ENCODE measurements around the gene JMJD1C. TPM values are rescaled to one million over a fixed set of nuclear protein-coding genes. Genes with fewer than 3 reads are reported as not detected.

JMJD1C gene
- total RNA-seq, 2 donors from 2014 or later: 91.8 to 103 TPM

DNA sequence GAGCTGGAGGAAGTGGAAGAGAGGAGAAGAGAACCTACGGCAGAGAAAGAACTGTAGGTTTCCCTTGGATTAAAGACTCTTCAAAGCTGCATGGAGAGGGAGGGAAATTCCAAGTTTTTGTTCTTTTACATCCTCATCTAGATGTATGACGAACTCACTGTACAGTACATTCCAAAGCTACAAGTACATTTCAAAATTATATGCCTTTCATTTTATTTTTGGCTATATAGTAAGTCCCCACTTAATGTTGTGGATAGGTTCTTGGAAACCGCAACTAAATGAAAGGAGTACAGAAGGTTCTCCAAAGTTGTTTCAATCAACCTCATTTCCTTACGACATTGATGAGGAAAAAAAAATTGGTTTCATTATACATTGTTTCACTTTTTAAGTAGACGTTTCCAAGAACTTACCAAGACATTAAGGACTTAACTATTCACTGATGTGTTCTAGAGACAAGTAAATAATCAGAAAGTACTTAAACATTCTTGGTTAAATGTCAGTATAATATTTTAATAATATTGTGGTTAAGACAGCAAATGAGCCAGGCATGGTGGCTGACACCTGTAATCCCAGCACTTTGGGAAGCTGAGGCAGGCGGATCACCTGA, 16.1 kb upstream of the JMJD1C start:
- Histone ChIP-seq H3K4me3 (no peak overlapping the region), H3K4me1 (peaks cover 5% of the 10 kb centered on the region), H3K36me3 (replicated peaks in 1 of 2; ENCODE audit: insufficient read depth in 1 of 2, low read depth in 2 of 2) (no peaks in the 10 kb centered on the region), H3K27ac (no peak overlapping the region), H3K9me3 (no peaks in the 10 kb centered on the region), H3K27me3 (no peaks in the 10 kb centered on the region)
- TF ChIP-seq, protein P1, sequence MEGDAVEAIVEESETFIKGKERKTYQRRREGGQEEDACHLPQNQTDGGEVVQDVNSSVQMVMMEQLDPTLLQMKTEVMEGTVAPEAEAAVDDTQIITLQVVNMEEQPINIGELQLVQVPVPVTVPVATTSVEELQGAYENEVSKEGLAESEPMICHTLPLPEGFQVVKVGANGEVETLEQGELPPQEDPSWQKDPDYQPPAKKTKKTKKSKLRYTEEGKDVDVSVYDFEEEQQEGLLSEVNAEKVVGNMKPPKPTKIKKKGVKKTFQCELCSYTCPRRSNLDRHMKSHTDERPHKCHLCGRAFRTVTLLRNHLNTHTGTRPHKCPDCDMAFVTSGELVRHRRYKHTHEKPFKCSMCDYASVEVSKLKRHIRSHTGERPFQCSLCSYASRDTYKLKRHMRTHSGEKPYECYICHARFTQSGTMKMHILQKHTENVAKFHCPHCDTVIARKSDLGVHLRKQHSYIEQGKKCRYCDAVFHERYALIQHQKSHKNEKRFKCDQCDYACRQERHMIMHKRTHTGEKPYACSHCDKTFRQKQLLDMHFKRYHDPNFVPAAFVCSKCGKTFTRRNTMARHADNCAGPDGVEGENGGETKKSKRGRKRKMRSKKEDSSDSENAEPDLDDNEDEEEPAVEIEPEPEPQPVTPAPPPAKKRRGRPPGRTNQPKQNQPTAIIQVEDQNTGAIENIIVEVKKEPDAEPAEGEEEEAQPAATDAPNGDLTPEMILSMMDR (IDR thresholded peaks at IDR 0.05): no peak
- no peak for TF ChIP-seq POLR2A (IDR thresholded peaks at IDR 0.05)
- intact Hi-C loops (cut with DNase I): no loop called here
- ATAC-seq (no peak), DNase-seq (no peak)
- WGBS, 2 donors: 78 to 80% methylated on average over 6 of the region's 6 CpGs

DNA sequence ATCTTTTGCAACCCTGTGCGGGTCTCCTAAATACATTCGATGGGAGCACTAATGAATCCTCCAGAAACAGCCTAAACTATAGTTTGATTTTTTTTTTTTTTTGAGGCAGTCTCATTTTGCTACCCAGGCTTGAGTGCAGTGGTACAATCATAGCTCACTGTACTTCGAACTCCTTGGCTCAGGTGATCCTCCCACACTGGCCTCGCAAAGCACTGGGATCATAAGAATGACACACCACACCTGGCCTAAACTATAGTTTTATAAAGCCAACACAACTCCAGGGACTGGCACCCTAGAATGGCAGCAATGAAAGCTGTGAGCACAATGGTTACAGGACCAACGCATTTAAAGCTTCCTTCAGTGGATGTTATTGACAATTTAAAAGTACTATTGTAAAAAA, 14.5 kb upstream of the JMJD1C start:
- WGBS, 2 donors: 82 to 85% methylated on average over 5 of the region's 5 CpGs
- no peak for DNase-seq
- Histone ChIP-seq H3K27me3 (no peaks in the 10 kb centered on the region), H3K4me3 (no peak overlapping the region), H3K9me3 (no peaks in the 10 kb centered on the region), H3K4me1 (no peaks in the 10 kb centered on the region), H3K36me3 (replicated peaks in 1 of 2; ENCODE audit: insufficient read depth in 1 of 2, low read depth in 2 of 2) (no peaks in the 10 kb centered on the region), H3K27ac (no peak overlapping the region)
- no peak for ATAC-seq
- intact Hi-C loops (cut with DNase I): no loop called here
- no peak for TF ChIP-seq POLR2A (IDR thresholded peaks at IDR 0.05)
- TF ChIP-seq, protein P1 (IDR thresholded peaks at IDR 0.05): no peak

DNA sequence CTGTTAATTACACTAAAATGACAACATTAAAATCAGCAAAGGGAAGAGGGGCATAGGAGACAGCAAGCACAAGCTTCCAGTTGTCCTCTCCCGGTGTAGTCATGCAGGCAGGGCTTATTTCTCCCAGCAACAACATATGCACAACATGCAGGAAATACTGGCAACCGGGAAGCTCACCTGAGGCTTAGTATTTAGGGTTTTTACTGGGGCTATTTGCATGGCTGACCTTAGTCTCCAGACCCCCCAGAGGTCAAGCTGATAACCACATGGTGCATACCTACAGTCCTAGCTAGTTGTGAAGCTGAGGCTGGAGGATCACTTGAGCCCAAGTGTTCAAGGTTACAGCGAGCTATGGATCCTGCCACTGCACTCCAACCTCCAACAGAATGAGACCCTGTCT, 12.8 kb upstream of the JMJD1C start:
- Histone ChIP-seq H3K27ac (no peak overlapping the region), H3K36me3 (replicated peaks in 1 of 2; ENCODE audit: insufficient read depth in 1 of 2, low read depth in 2 of 2) (no peaks in the 10 kb centered on the region), H3K9me3 (no peaks in the 10 kb centered on the region), H3K4me1 (no peaks in the 10 kb centered on the region), H3K4me3 (no peak overlapping the region), H3K27me3 (no peaks in the 10 kb centered on the region)
- intact Hi-C loops (cut with DNase I): no loop called here
- no peak for TF ChIP-seq POLR2A (IDR thresholded peaks at IDR 0.05)
- TF ChIP-seq, protein P1 (IDR thresholded peaks at IDR 0.05): no peak
- WGBS, 2 donors: 80 to 87% methylated on average over 3 of the region's 3 CpGs
- no peak for ATAC-seq
- no peak for DNase-seq

DNA sequence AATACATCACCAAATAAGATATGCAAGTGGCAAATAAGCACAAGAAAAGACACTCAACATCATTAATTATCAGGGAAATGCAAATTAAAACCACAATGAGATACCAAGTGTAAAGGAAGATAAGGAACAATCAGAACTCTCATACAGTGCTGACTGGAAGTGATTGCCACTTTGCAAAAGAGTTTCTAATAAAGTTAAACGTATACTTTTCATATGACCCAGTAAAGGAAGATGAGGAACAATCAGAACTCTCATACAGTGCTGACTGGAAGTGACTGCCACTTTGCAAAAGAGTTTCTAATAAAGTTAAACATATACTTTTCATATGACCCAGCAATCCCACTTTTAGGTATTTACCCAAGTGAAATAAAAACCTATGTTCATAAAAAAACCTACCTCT, 12.2 kb upstream of the JMJD1C start:
- H3K36me3 ChIP-seq (replicated peaks in 1 of 2; ENCODE audit: insufficient read depth in 1 of 2, low read depth in 2 of 2): no peaks in the 10 kb centered on the region
- TF ChIP-seq, protein P1 (IDR thresholded peaks at IDR 0.05): no peak
- no peak for TF ChIP-seq POLR2A (IDR thresholded peaks at IDR 0.05)
- intact Hi-C loops (cut with DNase I): no loop called here

DNA sequence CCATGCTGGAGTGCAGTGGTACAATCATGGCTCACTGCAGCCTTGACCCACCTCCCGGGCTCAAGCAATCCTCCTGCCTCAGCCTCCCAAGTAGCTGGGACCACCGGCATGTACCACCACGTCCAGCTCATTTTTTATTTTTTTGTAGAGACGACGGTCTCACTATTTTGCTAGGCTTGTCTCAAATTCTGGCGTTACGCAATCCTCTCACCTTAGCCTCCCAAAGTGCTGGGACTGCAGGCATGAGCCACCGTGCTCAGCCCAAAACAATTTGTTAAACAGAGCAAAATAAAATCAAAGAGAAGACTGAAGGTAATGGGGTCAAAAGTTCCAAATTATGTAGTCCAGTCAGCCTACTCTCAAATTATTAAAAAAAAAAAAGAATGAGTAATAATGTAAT, 8.7 kb upstream of the JMJD1C start:
- intact Hi-C loops (cut with DNase I): no loop called here
- Histone ChIP-seq H3K4me1 (no peaks in the 10 kb centered on the region), H3K9me3 (no peaks in the 10 kb centered on the region), H3K27me3 (no peaks in the 10 kb centered on the region), H3K27ac (no peak overlapping the region), H3K36me3 (replicated peaks in 1 of 2; ENCODE audit: insufficient read depth in 1 of 2, low read depth in 2 of 2) (no peaks in the 10 kb centered on the region), H3K4me3 (no peak overlapping the region)
- no peak for DNase-seq
- ATAC-seq: no peak
- 95 to 97% methylated on average over 8 of the region's 8 CpGs for WGBS, 2 donors
- TF ChIP-seq, protein P1 (IDR thresholded peaks at IDR 0.05): no peak
- TF ChIP-seq POLR2A (IDR thresholded peaks at IDR 0.05): no peak

More for the DNA sequence above, 12.2 kb upstream of the JMJD1C start:
- no peak for DNase-seq
- Histone ChIP-seq H3K4me3 (no peak overlapping the region), H3K27me3 (no peaks in the 10 kb centered on the region), H3K27ac (no peak overlapping the region), H3K4me1 (no peaks in the 10 kb centered on the region), H3K9me3 (no peaks in the 10 kb centered on the region)
- 31 to 35% methylated on average over 1 of the region's 1 CpG for WGBS, 2 donors
- ATAC-seq: no peak
